Lower lobe of right lung (tissue), 2 donors: ENCODE results near the gene GDPD3. TPM values are rescaled to one million over a fixed set of nuclear protein-coding genes. Genes with fewer than 3 reads are reported as not detected.

Experiments
- ATAC-seq, 2 donors: fragments of 200-7000 bp; cut with Tn5 transposase; one replicate each; pipeline ENCODE4 v1.9.1; 2020 to 2022; ENCODE audit warnings: mild to moderate bottlenecking in 2 of 2, moderate library complexity in 2 of 2
- DNase-seq: peaks from one replicate; pipeline ENCODE4 v3.0.0-alpha.2; 2020
- H3K27ac ChIP-seq: fragments of 200-600 bp; one replicate; pipeline ENCODE4 v1.8.0; 2022
- H3K27me3 ChIP-seq: fragments of 200-600 bp; one replicate; pipeline ENCODE4 v1.8.0; 2022; ENCODE audit warnings: low read depth
- H3K36me3 ChIP-seq: fragments of 200-600 bp; one replicate; pipeline ENCODE4 v1.8.0; 2022; ENCODE audit warnings: mild to moderate bottlenecking
- H3K4me1 ChIP-seq: fragments of 200-600 bp; one replicate; pipeline ENCODE4 v1.8.0; 2022
- H3K4me3 ChIP-seq: fragments of 200-600 bp; one replicate; pipeline ENCODE4 v1.8.0; 2022; ENCODE audit warnings: mild to moderate bottlenecking
- H3K9me3 ChIP-seq: fragments of 200-600 bp; one replicate; pipeline ENCODE4 v1.8.0; 2022
- intact Hi-C: fragments of 100-400 bp; cut with DNase I; formaldehyde crosslinking; loops from one replicate; pipeline ENCODE4 v1.11.0; 2022
- total RNA-seq: library from RNA; stranded (reverse); fragmentation: NEBNext Ultra II Directional; extraction: Animal tissue kit (Norgen Biotek cat#: 25700); gene quantifications from one replicate; pipeline ENCODE4 v1.2.1, GENCODE V29; 2021
- TF ChIP-seq, protein P1 (sequence below): fragments of 200-600 bp; IDR thresholded peaks from one replicate; pipeline ENCODE4 v1.8.0; 2022; ENCODE audit warnings: antibody characterized with exemption, mild to moderate bottlenecking
- donor health status: DM: no; HTN: yes; CAD: no; lungs with severe emphysema.

GDPD3 gene
- total RNA-seq, 1 donor from 2014 or later = 14.4 TPM

DNA sequence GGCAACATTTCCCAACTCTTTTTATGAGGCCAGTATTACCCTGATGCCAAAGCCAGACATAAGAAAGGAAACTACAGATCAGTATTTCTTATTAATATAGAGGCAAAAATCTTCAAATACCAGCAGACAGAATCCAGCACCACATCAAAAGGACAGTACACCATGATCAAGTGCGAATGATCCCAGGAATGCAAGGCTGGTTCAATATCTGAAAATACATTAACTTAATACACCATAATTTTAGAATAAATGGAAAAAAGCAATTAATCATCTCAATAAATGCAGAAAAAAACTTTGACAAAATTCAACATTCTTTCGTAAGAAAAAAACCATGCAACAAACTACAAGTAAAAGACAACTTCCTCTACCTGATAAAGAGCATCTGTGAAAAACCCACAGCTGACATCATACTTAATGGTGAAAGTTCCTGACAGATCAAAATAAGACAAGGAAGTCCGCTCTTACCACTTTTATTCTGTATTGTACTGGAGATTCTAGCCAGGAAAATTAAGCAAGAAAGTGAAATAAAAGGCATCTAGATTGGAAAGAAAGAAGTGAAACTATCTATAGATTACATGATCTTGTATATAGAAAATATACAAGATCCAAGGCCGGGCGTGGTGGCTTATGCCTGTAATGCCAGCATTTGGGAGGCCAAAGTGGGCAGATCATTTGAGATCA lies 36.1 kb upstream of the GDPD3 start:
- no peak for DNase-seq
- Histone ChIP-seq H3K9me3 (peaks cover 12% of the 10 kb centered on the region), H3K27ac (no peak overlapping the region), H3K4me1 (no peaks in the 10 kb centered on the region), H3K4me3 (no peak overlapping the region), H3K36me3 (no peaks in the 10 kb centered on the region), H3K27me3 (no peaks in the 10 kb centered on the region)
- no peak for ATAC-seq
- intact Hi-C loops = no loop called here
- TF ChIP-seq, protein P1, sequence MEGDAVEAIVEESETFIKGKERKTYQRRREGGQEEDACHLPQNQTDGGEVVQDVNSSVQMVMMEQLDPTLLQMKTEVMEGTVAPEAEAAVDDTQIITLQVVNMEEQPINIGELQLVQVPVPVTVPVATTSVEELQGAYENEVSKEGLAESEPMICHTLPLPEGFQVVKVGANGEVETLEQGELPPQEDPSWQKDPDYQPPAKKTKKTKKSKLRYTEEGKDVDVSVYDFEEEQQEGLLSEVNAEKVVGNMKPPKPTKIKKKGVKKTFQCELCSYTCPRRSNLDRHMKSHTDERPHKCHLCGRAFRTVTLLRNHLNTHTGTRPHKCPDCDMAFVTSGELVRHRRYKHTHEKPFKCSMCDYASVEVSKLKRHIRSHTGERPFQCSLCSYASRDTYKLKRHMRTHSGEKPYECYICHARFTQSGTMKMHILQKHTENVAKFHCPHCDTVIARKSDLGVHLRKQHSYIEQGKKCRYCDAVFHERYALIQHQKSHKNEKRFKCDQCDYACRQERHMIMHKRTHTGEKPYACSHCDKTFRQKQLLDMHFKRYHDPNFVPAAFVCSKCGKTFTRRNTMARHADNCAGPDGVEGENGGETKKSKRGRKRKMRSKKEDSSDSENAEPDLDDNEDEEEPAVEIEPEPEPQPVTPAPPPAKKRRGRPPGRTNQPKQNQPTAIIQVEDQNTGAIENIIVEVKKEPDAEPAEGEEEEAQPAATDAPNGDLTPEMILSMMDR = no peak

DNA sequence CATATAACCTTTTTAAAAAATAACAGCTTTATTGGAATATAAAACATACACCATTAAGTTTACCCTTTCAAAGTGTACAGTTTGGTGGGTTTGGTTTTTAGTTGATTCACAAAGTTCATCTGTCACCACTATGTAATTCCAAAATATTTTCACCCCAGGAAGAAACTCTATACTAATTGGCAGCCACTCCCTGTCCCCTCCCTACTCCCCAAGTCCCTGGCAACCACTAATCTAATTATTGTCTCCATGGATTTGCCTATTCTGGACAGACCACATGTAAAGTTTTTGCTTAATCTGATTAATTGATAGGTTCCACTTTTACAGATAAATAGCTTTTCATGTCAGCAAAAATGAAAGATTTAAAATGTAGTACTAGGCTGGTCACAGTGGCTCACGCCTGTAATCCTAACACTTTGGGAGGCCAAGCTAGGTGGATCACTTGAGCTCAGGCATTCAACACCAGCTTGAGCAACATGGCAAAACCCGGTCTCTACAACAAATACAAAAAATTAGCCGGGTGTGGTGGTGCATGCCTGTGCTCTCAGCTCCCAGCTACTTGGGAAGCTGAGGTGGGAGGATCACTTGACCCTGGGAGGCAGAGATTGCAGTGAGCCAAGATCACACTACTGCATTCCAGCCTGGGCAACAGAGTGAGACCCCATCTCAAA lies 34.6 kb upstream of the GDPD3 start:
- intact Hi-C loops = no loop called here
- Histone ChIP-seq H3K27ac (no peak overlapping the region), H3K36me3 (no peaks in the 10 kb centered on the region), H3K4me1 (no peaks in the 10 kb centered on the region), H3K9me3 (peaks cover 12% of the 10 kb centered on the region), H3K4me3 (no peak overlapping the region), H3K27me3 (no peaks in the 10 kb centered on the region)
- no peak for ATAC-seq
- no peak for DNase-seq
- TF ChIP-seq, protein P1 = no peak

DNA sequence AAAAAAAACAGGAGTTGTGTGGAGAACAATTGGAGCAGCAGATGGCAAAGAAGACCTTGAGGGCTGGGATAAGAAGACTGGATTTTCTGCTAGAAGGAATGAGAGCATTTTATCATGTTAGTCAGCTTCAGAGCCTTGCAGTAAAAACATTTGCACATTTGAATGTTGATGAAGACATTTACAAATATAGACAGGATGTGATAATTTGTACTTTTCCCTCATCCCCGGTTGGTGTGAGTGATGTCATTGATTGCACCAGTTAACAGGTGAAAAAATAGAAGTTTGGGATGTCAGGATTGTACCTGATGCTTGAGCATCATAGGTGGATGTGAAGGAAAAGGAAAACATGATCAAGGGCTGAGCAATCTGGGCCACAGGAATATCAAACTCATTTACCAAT lies 32.3 kb upstream of the GDPD3 start:
- intact Hi-C loops = no loop called here
- H3K4me1 ChIP-seq = no peaks in the 10 kb centered on the region
- no peak overlapping the region for H3K4me3 ChIP-seq
- ATAC-seq (no peak), DNase-seq (no peak)
- TF ChIP-seq, protein P1 = no peak
- peaks cover 12% of the 10 kb centered on the region for H3K9me3 ChIP-seq
- H3K27me3 ChIP-seq = no peaks in the 10 kb centered on the region
- no peaks in the 10 kb centered on the region for H3K36me3 ChIP-seq
- H3K27ac ChIP-seq = no peak overlapping the region

DNA sequence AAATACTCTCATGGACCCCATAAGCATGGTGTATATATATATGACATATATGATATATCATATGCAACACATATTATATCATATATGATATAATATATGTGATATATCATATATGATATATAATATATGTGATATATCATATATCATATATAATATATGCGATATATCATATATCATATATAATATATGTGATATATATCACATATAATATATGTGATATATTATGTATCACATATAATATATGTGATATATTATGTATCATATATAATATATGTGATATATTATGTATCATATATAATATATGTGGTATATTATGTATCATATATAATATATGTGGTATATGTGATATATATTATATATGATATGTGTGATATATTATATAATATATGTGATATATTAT lies 31.6 kb upstream of the GDPD3 start:
- Histone ChIP-seq H3K27ac (no peak overlapping the region), H3K4me1 (no peaks in the 10 kb centered on the region), H3K4me3 (no peak overlapping the region), H3K36me3 (no peaks in the 10 kb centered on the region), H3K9me3 (peaks cover 11% of the 10 kb centered on the region), H3K27me3 (no peaks in the 10 kb centered on the region)
- TF ChIP-seq, protein P1 = no peak
- intact Hi-C loops = no loop called here
- DNase-seq = no peak
- no peak for ATAC-seq

DNA sequence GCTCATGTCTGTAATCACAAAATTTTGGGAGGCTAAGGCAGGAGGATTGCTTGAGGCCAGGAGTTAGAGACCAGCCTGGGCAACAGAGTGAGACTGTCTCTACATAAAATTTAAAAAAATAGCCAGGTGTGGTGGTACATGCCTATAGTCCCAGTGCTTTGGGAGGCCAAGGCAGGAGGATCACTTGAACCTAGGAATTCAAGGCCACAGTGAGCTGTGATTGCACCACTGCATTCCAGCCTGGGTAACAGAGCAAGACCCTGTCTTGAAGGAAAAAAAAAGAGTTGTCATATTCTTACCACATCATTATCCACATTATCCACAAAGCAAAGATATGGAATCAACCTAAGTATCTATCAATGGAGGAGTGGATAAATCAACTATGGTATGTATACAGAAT lies 30.7 kb upstream of the GDPD3 start:
- TF ChIP-seq, protein P1 = no peak
- H3K27me3 ChIP-seq = no peaks in the 10 kb centered on the region
- no peak overlapping the region for H3K4me3 ChIP-seq
- H3K27ac ChIP-seq = no peak overlapping the region
- ATAC-seq (no peak), DNase-seq (no peak)
- H3K36me3 ChIP-seq = no peaks in the 10 kb centered on the region
- H3K9me3 ChIP-seq = peaks cover 2% of the 10 kb centered on the region
- H3K4me1 ChIP-seq = no peaks in the 10 kb centered on the region
- intact Hi-C loops = no loop called here
